Measurements from ENCODE around the gene LHCGR. TPM values are rescaled to one million over a fixed set of nuclear protein-coding genes. Genes with fewer than 3 reads are reported as not detected.

Gene LHCGR
- polyA plus RNA-seq, 1 of the 3 experiments (the other 2 are of a cell fraction) = not detected

DNA sequence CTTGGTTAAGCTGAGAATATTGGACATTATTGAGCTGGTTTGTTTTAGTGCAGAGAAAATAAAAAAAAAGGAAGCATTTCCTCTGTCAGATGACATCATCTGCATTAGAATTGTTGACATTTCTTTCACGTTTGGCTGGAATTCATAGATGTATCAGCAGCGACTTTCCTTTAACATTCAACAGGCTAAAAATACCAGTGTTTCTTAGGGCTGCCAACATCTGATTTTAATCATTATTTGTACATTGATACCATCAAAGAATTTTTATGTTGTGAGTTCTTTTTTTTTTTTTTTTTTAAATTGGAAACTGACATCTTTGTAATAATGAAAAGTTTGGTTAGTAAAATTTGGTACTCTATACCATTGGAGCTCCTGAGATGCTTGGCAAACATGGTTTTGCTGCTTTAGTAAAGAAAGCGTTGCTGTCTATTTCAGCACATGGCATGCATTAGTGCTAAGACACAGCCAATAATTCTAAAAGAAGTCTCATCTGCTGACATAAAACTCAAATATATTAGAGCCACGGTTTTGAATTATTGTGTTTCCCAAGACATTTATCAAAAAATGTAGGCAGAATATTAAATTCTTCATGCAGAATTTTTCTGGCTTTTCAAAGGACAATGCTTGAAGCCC lies 104.2 kb downstream of the LHCGR start (continued):
- TF ChIP-seq TEAD4 (IDR thresholded peaks at IDR 0.05; ENCODE audit: borderline replicate concordance, insufficient read depth) (peak; percentile 56; the same call in 1 of the 2 replicates), GATA2 (CRISPR knock-in tag; IDR thresholded peaks at IDR 0.05) (no peak), NFIC (IDR thresholded peaks at IDR 0.05; ENCODE audit: borderline replicate concordance) (peak; percentile 57; the same call in 1 of the 2 replicates), GABPA (IDR thresholded peaks at IDR 0.05; ENCODE audit: low read depth) (no peak)
- TF ChIP-seq, protein P1, sequence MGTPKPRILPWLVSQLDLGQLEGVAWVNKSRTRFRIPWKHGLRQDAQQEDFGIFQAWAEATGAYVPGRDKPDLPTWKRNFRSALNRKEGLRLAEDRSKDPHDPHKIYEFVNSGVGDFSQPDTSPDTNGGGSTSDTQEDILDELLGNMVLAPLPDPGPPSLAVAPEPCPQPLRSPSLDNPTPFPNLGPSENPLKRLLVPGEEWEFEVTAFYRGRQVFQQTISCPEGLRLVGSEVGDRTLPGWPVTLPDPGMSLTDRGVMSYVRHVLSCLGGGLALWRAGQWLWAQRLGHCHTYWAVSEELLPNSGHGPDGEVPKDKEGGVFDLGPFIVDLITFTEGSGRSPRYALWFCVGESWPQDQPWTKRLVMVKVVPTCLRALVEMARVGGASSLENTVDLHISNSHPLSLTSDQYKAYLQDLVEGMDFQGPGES (IDR thresholded peaks at IDR 0.05; ENCODE audit: low read depth, low read length) = no peak
- TF ChIP-seq, protein P2, sequence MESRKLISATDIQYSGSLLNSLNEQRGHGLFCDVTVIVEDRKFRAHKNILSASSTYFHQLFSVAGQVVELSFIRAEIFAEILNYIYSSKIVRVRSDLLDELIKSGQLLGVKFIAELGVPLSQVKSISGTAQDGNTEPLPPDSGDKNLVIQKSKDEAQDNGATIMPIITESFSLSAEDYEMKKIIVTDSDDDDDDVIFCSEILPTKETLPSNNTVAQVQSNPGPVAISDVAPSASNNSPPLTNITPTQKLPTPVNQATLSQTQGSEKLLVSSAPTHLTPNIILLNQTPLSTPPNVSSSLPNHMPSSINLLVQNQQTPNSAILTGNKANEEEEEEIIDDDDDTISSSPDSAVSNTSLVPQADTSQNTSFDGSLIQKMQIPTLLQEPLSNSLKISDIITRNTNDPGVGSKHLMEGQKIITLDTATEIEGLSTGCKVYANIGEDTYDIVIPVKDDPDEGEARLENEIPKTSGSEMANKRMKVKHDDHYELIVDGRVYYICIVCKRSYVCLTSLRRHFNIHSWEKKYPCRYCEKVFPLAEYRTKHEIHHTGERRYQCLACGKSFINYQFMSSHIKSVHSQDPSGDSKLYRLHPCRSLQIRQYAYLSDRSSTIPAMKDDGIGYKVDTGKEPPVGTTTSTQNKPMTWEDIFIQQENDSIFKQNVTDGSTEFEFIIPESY (IDR thresholded peaks at IDR 0.05; ENCODE audit: borderline replicate concordance, low read depth) = no peak

DNA sequence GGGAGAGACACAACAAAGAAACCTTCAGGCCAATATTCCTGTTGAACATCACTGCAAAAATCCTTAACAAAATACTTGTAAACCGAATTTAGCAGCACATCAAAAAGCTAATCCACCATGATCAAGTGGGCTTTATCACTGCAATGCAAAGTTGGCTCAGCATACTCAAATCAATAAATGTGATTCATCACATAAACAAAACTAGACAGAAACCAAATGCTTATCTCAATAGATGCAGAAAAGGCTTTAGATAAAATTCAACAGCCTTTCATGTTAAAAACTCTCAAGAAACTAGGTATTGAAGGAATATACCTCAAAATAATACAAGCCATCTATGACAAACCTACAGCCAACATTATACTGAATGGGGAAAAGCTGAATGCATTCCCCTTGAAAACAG lies 117.3 kb downstream of the LHCGR start:
- Histone ChIP-seq H4K20me1 (ENCODE audit: insufficient read depth) (no peaks in the 10 kb centered on the region), H3K4me3 (ENCODE audit: low read depth in 2 of 2, low read length in 1 of 2) (no peak overlapping the region), H3K9ac (no peak overlapping the region), H3K27ac (ENCODE audit: low read depth in 2 of 2, low read length in 1 of 2) (no peak overlapping the region), H3K36me3 (replicated peaks in 1 of 2; ENCODE audit: control insufficient read depth in 1 of 2, insufficient read depth in 2 of 2, low read length in 1 of 2) (no peaks in the 10 kb centered on the region), H2AFZ (ENCODE audit: low read depth) (no peak overlapping the region), H3F3A (replicated peaks; ENCODE audit: insufficient read depth) (no peaks in the 10 kb centered on the region), H3K4me2 (no peak overlapping the region), H3K9me3 (no peaks in the 10 kb centered on the region), H3K79me2 (ENCODE audit: insufficient read depth) (no peaks in the 10 kb centered on the region), H3K9me2 (no peaks in the 10 kb centered on the region), H3K4me1 (ENCODE audit: control insufficient read depth in 1 of 2, insufficient read depth in 2 of 2, low read depth in 1 of 2, low read length in 1 of 2) (no peaks in the 10 kb centered on the region), H3K27me3 (ENCODE audit: insufficient read depth) (no peaks in the 10 kb centered on the region)
- no peak for TF ChIP-seq CHD2 (IDR thresholded peaks at IDR 0.05; ENCODE audit: low read length, partially characterized antibody)
- no peak for TF ChIP-seq POLR2AphosphoS5 (IDR thresholded peaks at IDR 0.05; ENCODE audit: low read depth, low read length)
- TF ChIP-seq RAD21 (IDR thresholded peaks at IDR 0.05; ENCODE audit: low read length) = no peak
- TF ChIP-seq, protein P3, sequence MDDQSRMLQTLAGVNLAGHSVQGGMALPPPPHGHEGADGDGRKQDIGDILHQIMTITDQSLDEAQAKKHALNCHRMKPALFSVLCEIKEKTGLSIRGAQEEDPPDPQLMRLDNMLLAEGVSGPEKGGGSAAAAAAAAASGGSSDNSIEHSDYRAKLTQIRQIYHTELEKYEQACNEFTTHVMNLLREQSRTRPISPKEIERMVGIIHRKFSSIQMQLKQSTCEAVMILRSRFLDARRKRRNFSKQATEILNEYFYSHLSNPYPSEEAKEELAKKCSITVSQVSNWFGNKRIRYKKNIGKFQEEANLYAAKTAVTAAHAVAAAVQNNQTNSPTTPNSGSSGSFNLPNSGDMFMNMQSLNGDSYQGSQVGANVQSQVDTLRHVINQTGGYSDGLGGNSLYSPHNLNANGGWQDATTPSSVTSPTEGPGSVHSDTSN (IDR thresholded peaks at IDR 0.05) = no peak
- TF ChIP-seq GABPA (IDR thresholded peaks at IDR 0.05; ENCODE audit: low read depth) = no peak
- TF ChIP-seq, protein P4, sequence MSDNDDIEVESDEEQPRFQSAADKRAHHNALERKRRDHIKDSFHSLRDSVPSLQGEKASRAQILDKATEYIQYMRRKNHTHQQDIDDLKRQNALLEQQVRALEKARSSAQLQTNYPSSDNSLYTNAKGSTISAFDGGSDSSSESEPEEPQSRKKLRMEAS (IDR thresholded peaks at IDR 0.05; ENCODE audit: low read depth) = no peak
- TF ChIP-seq JUND (IDR thresholded peaks at IDR 0.05) = no peak
- no peak for TF ChIP-seq RXRA (IDR thresholded peaks at IDR 0.05; ENCODE audit: borderline replicate concordance, low read depth)
- TF ChIP-seq FOSL2 (IDR thresholded peaks at IDR 0.05; ENCODE audit: borderline replicate concordance, low read depth) = no peak
- no peak for TF ChIP-seq RCOR1 (IDR thresholded peaks at IDR 0.05; ENCODE audit: low read length)
- no peak for TF ChIP-seq MXI1 (IDR thresholded peaks at IDR 0.05; ENCODE audit: low read depth, low read length)
- no peak for TF ChIP-seq FOXJ3 (CRISPR knock-in tag; IDR thresholded peaks at IDR 0.05)
- TF ChIP-seq ELF1 (IDR thresholded peaks at IDR 0.05) = no peak
- TF ChIP-seq, protein P5, sequence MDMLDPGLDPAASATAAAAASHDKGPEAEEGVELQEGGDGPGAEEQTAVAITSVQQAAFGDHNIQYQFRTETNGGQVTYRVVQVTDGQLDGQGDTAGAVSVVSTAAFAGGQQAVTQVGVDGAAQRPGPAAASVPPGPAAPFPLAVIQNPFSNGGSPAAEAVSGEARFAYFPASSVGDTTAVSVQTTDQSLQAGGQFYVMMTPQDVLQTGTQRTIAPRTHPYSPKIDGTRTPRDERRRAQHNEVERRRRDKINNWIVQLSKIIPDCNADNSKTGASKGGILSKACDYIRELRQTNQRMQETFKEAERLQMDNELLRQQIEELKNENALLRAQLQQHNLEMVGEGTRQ (IDR thresholded peaks at IDR 0.05; ENCODE audit: borderline replicate concordance, low read depth, low read length) = no peak
- no peak for TF ChIP-seq YY1 (IDR thresholded peaks at IDR 0.05; ENCODE audit: low read depth)
- no peak for TF ChIP-seq MEF2A (IDR thresholded peaks at IDR 0.05; ENCODE audit: borderline replicate concordance, low read depth)
- no peak for TF ChIP-seq GATA2 (CRISPR knock-in tag; IDR thresholded peaks at IDR 0.05)
- 6% methylated on average over 1 of the region's 1 CpG for WGBS (ENCODE audit: low lambda C conversion rate)
- ChIA-PET CTCF (interaction anchor here (0.9 kb wide), 1 partner anchor 8 kb away, joined by 3 read pairs; no protein-coding TSS in a partner anchor), POLR2A (no interaction called here)
- no peak for DNase-seq
